Adipose tissue (tissue), 3 donors: Measurements from ENCODE around the gene KRTAP10-12. TPM values are rescaled to one million over a fixed set of nuclear protein-coding genes. Genes with fewer than 3 reads are reported as not detected.

Experiments
- H3K27ac ChIP-seq: one replicate; pipeline ENCODE4 v1.5.1; 2013; ENCODE audit warnings: low read depth, low read length
- WGBS, 3 donors: extraction: QIAGEN DNeasy Blood & Tissue Kit; methylation state at CpG; one replicate each; pipeline ENCODE4 v1.1.7; 2013; 5-methylcytosine and 5-hydroxymethylcytosine counted together
- polyA plus RNA-seq, 3 donors: library from polyadenylated mRNA; stranded (reverse); fragments of 200-250 nt; gene quantifications; one replicate each; pipeline ENCODE4 v1.2.3, GENCODE V29; 2013
- donor health status: healthy with polysubstance abuse.
- donor health status: Bipolar disorder and iron deficiency.
- donor health status: healthy.

KRTAP10-12 gene
- polyA plus RNA-seq, 3 donors = not detected

DNA sequence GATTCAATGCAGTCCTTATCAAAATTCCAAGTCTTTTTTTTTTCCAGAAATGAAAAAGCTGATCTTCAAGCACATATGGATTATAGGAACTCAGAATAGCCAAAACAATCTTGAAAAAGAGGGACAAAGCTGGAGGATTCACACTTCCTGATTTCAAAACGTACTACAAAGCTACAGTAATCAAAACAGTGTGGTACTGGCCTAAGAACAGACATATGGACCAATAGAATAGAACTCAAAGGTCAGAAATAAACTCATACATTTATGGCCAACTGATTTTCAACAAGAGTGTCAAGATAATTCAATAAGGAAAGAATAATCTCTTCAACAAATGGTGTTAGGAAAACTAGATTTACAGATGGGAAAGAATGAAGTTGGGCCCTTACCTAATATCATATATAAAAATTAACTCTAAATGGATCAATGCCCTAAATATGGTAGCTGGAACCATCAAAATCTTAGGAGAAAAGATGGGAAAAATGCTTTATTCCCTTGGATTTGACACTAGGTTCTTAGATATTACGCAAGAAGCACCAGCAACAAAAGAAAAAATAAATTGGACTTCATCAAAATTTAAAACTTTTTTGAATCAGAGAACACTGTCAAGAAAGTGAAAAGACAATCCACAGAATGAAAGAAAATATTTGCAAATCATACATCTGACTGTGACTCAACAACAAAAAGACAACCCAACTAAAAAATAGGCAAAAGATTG lies 4.0 kb upstream of the KRTAP10-12 start:
- H3K27ac ChIP-seq = no peak overlapping the region
- WGBS, 3 donors = 45 to 49% (median 49%) methylated on average over 2 of the region's 2 CpGs

DNA sequence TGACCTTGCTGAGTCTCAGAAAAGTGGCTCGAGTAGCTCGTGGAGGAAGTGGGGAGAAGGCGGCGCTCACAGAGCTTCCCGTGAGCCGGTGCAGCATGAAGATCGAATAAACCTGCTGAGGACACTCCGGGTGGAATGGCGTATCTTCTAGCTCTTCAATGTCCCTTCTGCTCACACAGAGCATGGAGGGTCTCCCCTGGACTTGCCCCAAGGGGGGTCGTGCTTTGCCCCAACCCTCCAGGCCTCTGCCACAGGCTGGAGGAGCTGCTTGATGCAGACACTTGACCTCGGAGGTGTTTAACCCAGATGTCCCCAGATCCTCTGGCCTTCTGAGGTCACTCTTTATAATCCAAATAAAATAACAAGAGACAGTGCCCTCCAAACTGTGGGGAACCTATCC lies 2.2 kb upstream of the KRTAP10-12 start:
- 53 to 69% (median 64%) methylated on average over 11 of the region's 11 CpGs for WGBS, 3 donors
- no peak overlapping the region for H3K27ac ChIP-seq

- H3K27ac ChIP-seq = no peak overlapping the region
- 54 to 68% (median 65%) methylated on average over 7 to 8 of the region's 8 CpGs for whole genome bisulfite sequencing, 3 donors
These were observed 1.8 kb upstream of the KRTAP10-12 start for GRCh38 chr21:44695184-44695583.

DNA sequence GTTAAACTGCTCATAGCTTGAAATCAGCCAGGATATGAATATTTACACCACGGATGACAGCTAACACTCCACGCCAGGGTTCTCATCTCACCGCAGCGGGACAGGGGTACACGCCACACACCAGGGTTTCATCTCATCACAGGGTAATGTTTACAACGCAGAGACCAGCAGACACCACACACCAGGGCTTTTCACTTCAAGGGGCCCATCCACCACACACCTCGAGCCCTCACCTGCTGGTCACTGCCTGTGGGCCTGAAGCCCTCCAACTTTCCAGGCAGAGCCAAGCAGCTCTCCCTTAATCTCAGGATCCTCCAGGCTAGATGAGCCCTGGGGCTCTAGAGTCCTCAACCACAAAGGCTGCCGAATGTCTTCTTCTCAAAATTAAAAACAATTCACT lies 1.3 kb upstream of the KRTAP10-12 start:
- no peak overlapping the region for H3K27ac ChIP-seq
- WGBS, 3 donors = 66 to 77% (median 74%) methylated on average over 8 of the region's 8 CpGs

DNA sequence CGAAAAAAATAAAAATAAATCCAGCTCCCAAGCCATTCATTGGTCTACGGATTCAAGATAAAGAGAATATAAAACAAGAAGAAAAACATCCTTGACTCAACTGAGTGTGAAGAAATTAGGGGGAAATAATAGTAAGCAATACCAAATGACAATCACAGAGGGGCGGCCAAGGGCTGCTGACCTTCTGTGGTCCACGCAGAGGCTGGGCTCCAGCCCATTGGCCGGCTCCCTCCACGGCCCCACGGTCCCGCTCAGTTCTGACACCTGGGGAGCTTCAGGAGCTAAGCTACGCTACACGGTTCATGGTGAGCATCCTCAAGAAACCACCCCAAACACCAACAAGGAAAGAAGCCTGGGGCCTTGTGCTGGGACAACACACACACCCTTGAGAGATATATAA lies 400 bp upstream of the KRTAP10-12 start:
- 64 to 74% (median 71%) methylated on average over 10 of the region's 10 CpGs for WGBS, 3 donors
- H3K27ac ChIP-seq = no peak overlapping the region

GRCh38 chr21:44697811-44698734 lies 1.1 kb downstream of the KRTAP10-12 start:
- 28 to 36% (median 32%) methylated on average over 30 to 35 of the region's 35 CpGs for WGBS, 3 donors
- H3K27ac ChIP-seq = no peak overlapping the region

DNA sequence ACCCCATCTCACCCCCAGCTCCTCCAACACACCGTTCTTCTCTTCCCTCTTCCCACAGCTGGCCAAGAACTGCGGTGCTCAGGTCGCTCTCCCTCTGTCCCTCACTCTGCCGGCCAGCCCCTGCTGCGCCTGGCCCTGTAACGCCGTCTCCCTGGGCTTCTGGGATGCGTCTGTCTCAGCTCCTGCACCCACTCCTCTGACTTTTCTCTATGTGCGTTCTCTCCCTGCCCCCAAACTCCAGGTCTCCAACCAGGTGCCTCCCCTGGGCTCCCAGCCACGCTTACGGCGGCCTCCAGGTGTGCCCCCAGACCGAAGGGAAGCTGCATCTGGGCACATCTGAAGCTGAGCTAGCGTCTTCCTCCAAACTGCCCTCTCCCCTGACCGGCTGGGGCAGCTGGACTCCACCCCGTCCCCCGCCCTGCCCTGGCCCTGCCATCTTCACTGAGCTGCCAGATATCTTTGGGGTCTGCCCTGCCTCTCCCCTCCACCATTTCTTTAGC lies 2.6 kb downstream of the KRTAP10-12 start:
- 40 to 51% (median 47%) methylated on average over 17 of the region's 17 CpGs for WGBS, 3 donors

DNA sequence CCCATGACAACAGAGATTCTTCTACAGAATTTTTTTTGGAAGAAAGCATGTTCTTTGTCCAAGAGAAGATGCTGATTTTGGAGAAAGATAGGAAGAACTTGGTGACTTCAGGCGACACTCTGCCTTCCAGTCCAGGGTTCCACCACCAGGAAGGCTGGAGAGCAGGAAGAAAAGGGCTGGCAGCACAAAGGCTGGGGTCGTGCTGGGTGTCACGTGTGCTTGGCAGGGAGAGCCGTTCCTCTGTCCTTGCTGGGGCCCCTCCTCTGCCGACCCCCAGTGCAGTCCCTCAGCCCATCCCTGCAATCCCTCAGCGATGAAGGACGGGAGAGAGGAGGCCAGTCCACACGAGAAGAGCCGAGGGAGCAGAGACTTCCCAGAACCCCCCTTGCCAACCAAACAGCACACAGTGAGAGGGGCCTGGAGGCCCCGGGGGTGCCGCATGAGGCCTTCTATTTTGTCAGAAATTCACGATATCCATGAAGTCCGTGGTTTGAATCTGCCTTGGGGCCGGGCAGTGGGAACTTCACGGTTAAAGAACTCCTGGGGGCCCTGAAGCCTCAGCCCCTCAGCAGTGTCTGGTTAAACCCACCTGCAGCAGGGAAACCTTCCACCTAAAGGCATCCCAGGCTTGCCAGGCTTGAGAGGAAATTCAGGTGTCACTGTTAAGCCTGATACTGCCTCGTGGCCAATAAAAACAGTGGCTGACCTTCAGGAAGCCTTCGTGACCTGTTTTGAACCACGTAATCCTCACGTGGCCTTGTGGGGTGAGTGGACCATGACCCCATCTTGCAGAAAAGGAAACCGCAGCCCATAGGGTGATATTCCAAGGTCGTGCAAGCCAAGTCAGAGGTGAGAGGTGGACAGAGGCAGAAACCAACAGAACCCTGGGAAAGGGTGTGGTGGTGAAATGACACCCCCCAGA lies 3.4 kb downstream of the KRTAP10-12 start:
- no peak overlapping the region for H3K27ac ChIP-seq
- WGBS, 3 donors = 40 to 53% (median 41%) methylated on average over 21 of the region's 21 CpGs

More for the DNA sequence above, 2.6 kb downstream of the KRTAP10-12 start:
- H3K27ac ChIP-seq = no peak overlapping the region

DNA sequence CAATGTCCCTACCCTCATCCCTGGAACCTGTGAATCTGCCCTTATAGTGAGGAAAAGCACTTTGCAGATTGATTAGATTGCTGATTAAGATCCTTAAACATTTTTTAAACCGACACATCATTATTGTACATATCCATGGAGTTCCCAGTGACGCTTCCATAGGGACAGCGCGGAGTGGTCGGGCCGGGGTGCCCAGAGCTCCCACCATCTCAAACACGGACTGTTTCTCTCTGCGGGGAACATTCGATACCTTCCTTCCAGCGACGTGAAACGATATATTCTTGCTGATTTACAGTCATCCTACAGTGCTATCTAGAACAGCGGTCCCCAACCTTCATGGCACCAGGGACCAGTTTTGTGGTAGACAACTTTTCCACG lies 4.0 kb downstream of the KRTAP10-12 start:
- no peak overlapping the region for H3K27ac ChIP-seq
- WGBS, 3 donors = 77 to 83% (median 82%) methylated on average over 14 of the region's 14 CpGs

DNA sequence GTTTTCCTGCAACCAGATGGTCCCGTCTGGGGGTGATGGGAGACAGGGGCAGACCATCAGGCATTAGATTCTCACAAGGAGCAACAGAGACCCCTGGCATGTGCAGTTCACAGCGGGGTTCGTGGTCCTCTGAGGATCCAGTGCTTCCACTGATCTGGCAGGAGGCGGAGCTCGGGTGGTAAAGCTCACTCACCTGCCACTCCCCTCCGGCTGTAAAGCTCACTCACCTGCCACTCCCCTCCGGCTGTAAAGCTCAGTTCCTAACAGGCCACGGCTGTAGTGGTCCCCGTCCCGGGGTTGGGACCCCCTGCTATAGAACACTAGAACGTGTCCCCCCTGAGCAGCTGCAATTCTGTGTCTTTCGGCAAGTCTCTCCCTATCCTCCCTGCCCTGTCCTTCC lies 4.6 kb downstream of the KRTAP10-12 start:
- 23 to 40% (median 38%) methylated on average over 12 of the region's 12 CpGs for WGBS, 3 donors
- H3K27ac ChIP-seq = no peak overlapping the region

- 68 to 70% (median 70%) methylated on average over 20 to 22 of the region's 22 CpGs for WGBS, 3 donors
- no peak overlapping the region for H3K27ac ChIP-seq
These were observed 5.4 kb downstream of the KRTAP10-12 start for GRCh38 chr21:44702111-44702972.

DNA sequence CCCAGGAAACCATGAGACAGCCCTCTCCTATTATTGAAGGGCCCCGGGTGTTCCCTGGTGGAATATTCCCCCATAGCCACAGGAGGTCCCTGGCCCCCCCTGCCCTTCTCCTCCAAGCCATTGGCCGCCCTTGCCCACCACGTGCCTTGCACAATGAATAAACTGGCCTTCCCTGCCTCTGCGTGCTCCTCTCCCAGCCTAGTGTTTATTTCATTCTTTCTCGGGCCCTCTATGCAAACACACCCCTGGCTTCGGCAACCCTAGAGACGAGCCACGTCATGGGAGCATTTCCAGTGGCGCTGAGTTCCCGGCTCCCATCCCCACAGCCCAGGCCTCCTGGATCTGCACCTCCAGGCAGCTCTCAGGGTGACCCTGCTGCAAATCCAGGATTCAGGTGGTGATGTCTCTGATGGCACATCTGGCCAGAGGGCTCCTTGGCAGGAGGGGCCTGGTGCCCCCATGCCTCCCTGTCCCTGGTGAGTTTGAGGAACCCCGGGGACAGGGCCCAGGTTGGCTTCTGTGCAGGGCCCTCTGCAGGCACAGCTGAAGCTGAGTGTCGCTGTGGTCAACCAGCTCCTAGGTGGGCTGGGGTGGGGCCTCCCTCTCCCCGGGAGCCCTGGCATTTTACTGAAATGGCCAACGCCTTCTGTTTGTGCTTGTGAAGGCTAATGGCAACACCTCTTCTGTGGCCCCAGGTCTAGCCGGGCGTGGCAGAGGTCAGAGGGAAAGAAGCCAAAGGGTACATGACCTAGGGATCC lies 6.2 kb downstream of the KRTAP10-12 start:
- 35 to 51% (median 48%) methylated on average over 16 of the region's 16 CpGs for WGBS, 3 donors
- no peak overlapping the region for H3K27ac ChIP-seq

DNA sequence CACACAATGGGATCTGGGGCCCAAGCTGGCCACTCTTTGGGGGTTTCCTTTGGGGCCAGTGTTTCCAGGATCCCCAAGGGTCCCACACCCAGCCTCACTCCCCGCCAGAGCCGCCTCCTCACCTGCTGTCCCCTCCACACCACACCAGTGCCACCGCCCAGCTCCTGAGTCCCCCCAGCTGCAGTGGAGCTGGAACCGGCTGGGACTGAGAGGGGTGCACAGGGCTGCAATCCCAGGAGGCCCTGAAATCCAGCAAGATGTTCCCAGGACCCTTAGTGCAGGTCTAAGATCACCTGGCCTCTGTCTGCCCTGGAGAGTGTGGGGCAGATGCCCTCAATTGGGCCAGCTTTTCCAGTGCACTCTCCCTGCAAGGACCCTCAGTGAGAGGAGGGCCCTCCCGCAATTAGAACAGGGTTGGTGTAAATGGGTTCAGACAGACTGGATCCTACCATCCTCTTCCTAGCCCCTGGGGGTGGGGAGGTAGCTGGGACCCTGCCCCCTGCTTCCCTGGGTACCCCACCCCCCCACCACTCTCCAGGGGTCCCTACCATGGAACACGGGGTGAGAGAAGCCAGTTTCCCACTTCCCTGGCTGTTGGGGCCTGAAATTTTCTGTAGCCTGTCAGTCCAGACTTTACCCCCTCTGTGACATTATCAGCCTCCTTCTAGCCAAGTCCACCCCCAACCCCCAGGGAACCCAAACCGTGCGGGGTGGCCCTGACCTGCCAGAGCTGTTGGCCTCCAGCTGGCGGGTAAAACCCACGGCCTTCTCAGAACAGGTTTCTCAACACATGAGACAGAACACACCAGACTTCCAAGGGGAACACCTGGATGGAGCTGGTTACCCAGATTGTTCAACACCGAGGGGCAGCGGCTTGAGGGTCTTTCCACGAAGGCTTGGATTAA lies 7.0 kb downstream of the KRTAP10-12 start:
- 34 to 39% (median 39%) methylated on average over 13 of the region's 13 CpGs for WGBS, 3 donors
- H3K27ac ChIP-seq = no peak overlapping the region

DNA sequence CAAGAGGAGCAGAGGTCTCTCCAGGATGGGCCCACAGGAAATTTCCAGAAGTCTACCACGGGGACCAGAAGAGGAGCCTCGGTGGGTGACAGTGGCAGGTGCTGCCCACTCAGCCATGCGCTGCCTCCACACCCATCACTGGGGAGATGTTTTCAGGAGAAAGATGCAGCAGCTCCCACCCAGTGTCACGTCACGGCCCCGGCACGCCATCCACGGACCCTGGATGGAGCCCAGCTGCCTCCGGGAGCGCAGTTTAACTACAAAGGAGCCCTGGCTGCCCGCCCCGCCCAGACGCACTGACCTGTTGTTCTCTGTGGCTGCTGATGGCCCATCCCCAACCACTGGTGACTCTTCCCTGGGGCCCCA lies 7.6 kb downstream of the KRTAP10-12 start:
- WGBS, 3 donors = 17 to 27% (median 18%) methylated on average over 13 of the region's 13 CpGs
- H3K27ac ChIP-seq = no peak overlapping the region

DNA sequence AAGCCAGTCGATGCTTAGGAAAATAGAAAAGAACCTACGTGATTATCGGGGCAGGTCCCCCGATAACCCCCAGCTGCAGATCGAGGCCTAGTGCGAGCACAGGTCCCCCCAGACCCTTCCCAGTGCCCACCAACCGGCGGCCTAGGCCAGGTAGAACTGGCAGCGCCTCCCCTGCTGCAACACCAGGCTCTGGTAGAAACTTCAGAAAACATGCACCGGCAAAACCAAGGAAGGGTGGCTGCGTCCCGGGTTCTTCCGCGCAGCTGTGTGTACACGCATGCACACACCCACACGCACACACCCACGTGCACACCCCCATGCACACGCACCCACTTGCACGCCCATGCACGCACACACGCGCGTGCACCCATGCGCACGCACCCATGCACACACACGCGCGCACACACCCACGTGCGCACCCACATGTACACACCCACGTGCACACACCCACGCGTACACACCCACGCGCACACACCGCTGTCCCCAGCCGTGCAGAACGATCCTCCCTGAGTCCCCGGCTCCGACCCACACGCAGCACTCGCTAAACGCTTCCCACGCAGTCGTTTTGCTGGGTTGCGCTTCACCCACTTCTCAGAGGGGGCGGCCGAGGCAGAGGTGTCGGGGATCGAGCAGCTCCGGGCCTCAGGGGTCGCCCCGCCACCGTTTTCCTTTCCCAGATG lies 9.2 kb downstream of the KRTAP10-12 start:
- no peak overlapping the region for H3K27ac ChIP-seq
- 6 to 10% (median 8%) methylated on average over 52 to 54 of the region's 54 CpGs for WGBS, 3 donors
